B cell (primary cell): ENCODE results near the gene PDLIM1. TPM values are rescaled to one million over a fixed set of nuclear protein-coding genes. Genes with fewer than 3 reads are reported as not detected.

Experiments
- ATAC-seq: fragments of 200-7000 bp; cut with Tn5 transposase; one replicate; pipeline ENCODE4 v1.10.0; 2021; ENCODE audit warnings: low read depth, mild to moderate bottlenecking, moderate number of reproducible peaks, moderate library complexity
- CTCF ChIA-PET: fragments of 350-600 bp; sonication (Branson Sonifier 250); formaldehyde crosslinking; loops from one replicate; lab custom pipeline; 2021; ENCODE audit warnings: antibody characterized with exemption, inconsistent platforms; lab: Charles Lee
- POLR2A ChIA-PET: fragments of 350-600 bp; sonication (Branson Sonifier 250); formaldehyde crosslinking; loops from one replicate; lab custom pipeline; 2021; ENCODE audit warnings: antibody characterized with exemption; lab: Charles Lee
- DNase-seq: peaks from one replicate; pipeline ENCODE4 v3.0.0; 2013
- H2AFZ ChIP-seq: 2 replicates; pipeline ENCODE4 v1.6.1; 2012; ENCODE audit warnings: mild to moderate bottlenecking, low read depth, low read length; ENCODE audit not compliant: insufficient read depth, poor library complexity, severe bottlenecking
- H3K27ac ChIP-seq, 2 donors: 1 replicate in 1 of 2; 2 replicates in 1 of 2; pipeline ENCODE4 v1.5.1; 2012 to 2013; ENCODE audit warnings: low read length in 2 of 2, mild to moderate bottlenecking in 2 of 2, moderate library complexity in 1 of 2
- H3K27me3 ChIP-seq, 4 experiments: fragments of 200-600 bp in 1 of 4; sonication (generic) in 1 of 4; replicated peaks in 1 of 4; 1 replicate in 2 of 4; 2 replicates in 2 of 4; pipeline versions ENCODE4 v1.6.1 to v1.7.0; 2013 to 2016; ENCODE audit warnings: low read length in 3 of 4, mild to moderate bottlenecking in 2 of 4, mixed read lengths in 1 of 4, moderate library complexity in 1 of 4; ENCODE audit not compliant: insufficient read depth in 4 of 4, control insufficient read depth in 3 of 4; ENCODE audit errors: control extremely low read depth in 1 of 4
- H3K36me3 ChIP-seq, 2 experiments: replicated peaks in 1 of 2; 1 replicate in 1 of 2; 2 replicates in 1 of 2; pipeline versions ENCODE4 v1.6.1 to v1.7.1; 2013; ENCODE audit warnings: low read length in 1 of 2; ENCODE audit not compliant: insufficient read depth in 2 of 2, control insufficient read depth in 1 of 2; ENCODE audit errors: control extremely low read depth in 1 of 2, extremely low read depth in 1 of 2
- H3K4me1 ChIP-seq, 2 donors: fragments of 200-600 bp in 1 of 2; sonication (generic) in 1 of 2; 1 replicate in 1 of 2; 2 replicates in 1 of 2; pipeline versions ENCODE4 v1.5.1 to v1.6.1; 2013 to 2017; ENCODE audit warnings: low read length in 2 of 2; ENCODE audit not compliant: control insufficient read depth in 2 of 2, insufficient read depth in 2 of 2
- H3K4me2 ChIP-seq: replicated peaks from 2 replicates; pipeline ENCODE3; 2012; ENCODE audit warnings: mild to moderate bottlenecking, low read depth, low read length; ENCODE audit not compliant: poor library complexity, severe bottlenecking
- H3K4me3 ChIP-seq, 5 experiments: fragments of 200-600 bp in 1 of 5; sonication (generic) in 1 of 5; 1 replicate in 3 of 5; 2 replicates in 2 of 5; pipeline versions ENCODE4 v1.5.1 to v1.7.0; 2011 to 2016; ENCODE audit warnings: low read length in 4 of 5, mild to moderate bottlenecking in 4 of 5, low read depth in 2 of 5, control low read depth in 1 of 5, moderate library complexity in 1 of 5; ENCODE audit not compliant: insufficient read depth in 1 of 5; ENCODE audit errors: control extremely low read depth in 1 of 5, extremely low read depth in 1 of 5
- H3K79me2 ChIP-seq: fragments of 200-600 bp; sonication (generic); one replicate; pipeline ENCODE4 v1.6.0; 2016; ENCODE audit warnings: low read length; ENCODE audit not compliant: control insufficient read depth, insufficient read depth
- H3K9ac ChIP-seq: fragments of 200-600 bp; sonication (generic); 2 replicates; pipeline ENCODE4 v1.6.1; 2017; ENCODE audit warnings: mild to moderate bottlenecking, low read length, moderate library complexity
- H3K9me3 ChIP-seq, 3 donors: one replicate each; pipeline versions ENCODE4 v1.6.1 to v1.7.1; 2013; ENCODE audit warnings: low read length in 2 of 3; ENCODE audit not compliant: control insufficient read depth in 2 of 3, insufficient read depth in 1 of 3; ENCODE audit errors: control extremely low read depth in 1 of 3
- H4K20me1 ChIP-seq: 2 replicates; pipeline ENCODE4 v1.6.0; 2012; ENCODE audit warnings: mild to moderate bottlenecking, low read length; ENCODE audit not compliant: insufficient read depth, control insufficient read depth, poor library complexity, severe bottlenecking
- H3K27ac Mint-ChIP-seq: one replicate; pipeline ENCODE4 v1.8.0; 2021; ENCODE audit warnings: mixed read lengths
- H3K27me3 Mint-ChIP-seq: one replicate; pipeline ENCODE4 v1.8.0; 2021; ENCODE audit warnings: mixed read lengths
- H3K4me1 Mint-ChIP-seq: one replicate; pipeline ENCODE4 v1.8.0; 2021; ENCODE audit warnings: mixed read lengths
- H3K4me3 Mint-ChIP-seq: one replicate; pipeline ENCODE4 v1.8.0; 2021; ENCODE audit warnings: mixed read lengths
- H3K9me3 Mint-ChIP-seq: one replicate; pipeline ENCODE4 v1.8.0; 2022; ENCODE audit warnings: mixed read lengths; ENCODE audit not compliant: insufficient read depth
- EZH2 ChIP-seq: IDR thresholded peaks from 2 replicates; pipeline ENCODE4 v1.6.1; 2012; ENCODE audit warnings: borderline replicate concordance, low read depth, mild to moderate bottlenecking, moderate library complexity, low read length; ENCODE audit not compliant: insufficient read depth, poor library complexity, severe bottlenecking
- whole genome bisulfite sequencing: methylation state at CpG from one replicate; pipeline ENCODE4 v1.1.5; 2013; ENCODE audit warnings: missing lambda C conversion rate; ENCODE audit not compliant: insufficient coverage; 5-methylcytosine and 5-hydroxymethylcytosine counted together
- intact Hi-C: fragments of 100-400 bp; cut with micrococcal nuclease; formaldehyde crosslinking; loops from one replicate; pipeline ENCODE4 v1.10.0; 2022
- polyA plus RNA-seq: library from polyadenylated mRNA; depleted of rRNA; stranded (reverse); fragments of >200 nt; gene quantifications from 2 replicates; pipeline ENCODE4 v1.2.3, GENCODE V29; 2012
- total RNA-seq, 2 donors: library from RNA; stranded (reverse); fragments of 120-200 nt in 1 of 2; gene quantifications; 1 replicate in 1 of 2; 2 replicates in 1 of 2; pipeline versions ENCODE4 v1.2.3 to v1.2.4, GENCODE V29; 2013 to 2022
- TF ChIP-seq, protein P1 (sequence below): fragments of 200-600 bp; IDR thresholded peaks from one replicate; pipeline ENCODE4 v1.8.0; 2022; ENCODE audit warnings: antibody characterized with exemption, mild to moderate bottlenecking

The PDLIM1 gene
- total and polyA plus RNA-seq, 2 donors (not counting 1 experiment from before 2014, with no cell fraction given), result 123 to 135 TPM

DNA sequence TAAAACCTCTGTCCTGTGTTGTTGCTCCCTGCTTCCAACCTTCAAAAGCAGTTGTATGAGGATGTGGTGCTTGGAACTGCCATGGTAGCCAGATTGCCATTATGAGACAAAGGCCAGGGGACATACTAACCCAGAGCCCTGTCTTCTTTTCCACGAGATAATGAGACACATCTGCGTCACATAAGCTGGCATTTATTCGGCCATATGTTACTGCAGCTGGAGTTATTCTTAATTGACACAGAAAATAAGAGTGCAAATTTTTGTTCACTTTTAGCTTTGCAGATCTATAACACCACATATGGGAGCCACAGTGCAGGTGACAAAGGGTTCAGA, 15.5 kb upstream of the PDLIM1 start:
- Histone ChIP-seq H2AFZ (no peak overlapping the region), H3K27me3 (no peaks in the 10 kb centered on the region), H3K4me1 (peaks cover 16% of the 10 kb centered on the region in 2 donors), H3K4me3 (no peak overlapping the region), H3K36me3 (no peaks in the 10 kb centered on the region), H4K20me1 (no peaks in the 10 kb centered on the region), H3K9me3 (no peaks in the 10 kb centered on the region), H3K27ac (no peak overlapping the region), H3K79me2 (no peaks in the 10 kb centered on the region), H3K9ac (no peak overlapping the region), H3K4me2 (no peak overlapping the region)
- DNase-seq, result no peak
- CTCF ChIA-PET, result interaction anchor here (1.1 kb wide), 1 partner anchor 59 kb away, joined by 3 read pairs; no protein-coding TSS in a partner anchor
- no peak for TF ChIP-seq EZH2
- TF ChIP-seq, protein P1, sequence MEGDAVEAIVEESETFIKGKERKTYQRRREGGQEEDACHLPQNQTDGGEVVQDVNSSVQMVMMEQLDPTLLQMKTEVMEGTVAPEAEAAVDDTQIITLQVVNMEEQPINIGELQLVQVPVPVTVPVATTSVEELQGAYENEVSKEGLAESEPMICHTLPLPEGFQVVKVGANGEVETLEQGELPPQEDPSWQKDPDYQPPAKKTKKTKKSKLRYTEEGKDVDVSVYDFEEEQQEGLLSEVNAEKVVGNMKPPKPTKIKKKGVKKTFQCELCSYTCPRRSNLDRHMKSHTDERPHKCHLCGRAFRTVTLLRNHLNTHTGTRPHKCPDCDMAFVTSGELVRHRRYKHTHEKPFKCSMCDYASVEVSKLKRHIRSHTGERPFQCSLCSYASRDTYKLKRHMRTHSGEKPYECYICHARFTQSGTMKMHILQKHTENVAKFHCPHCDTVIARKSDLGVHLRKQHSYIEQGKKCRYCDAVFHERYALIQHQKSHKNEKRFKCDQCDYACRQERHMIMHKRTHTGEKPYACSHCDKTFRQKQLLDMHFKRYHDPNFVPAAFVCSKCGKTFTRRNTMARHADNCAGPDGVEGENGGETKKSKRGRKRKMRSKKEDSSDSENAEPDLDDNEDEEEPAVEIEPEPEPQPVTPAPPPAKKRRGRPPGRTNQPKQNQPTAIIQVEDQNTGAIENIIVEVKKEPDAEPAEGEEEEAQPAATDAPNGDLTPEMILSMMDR, result no peak
- POLR2A ChIA-PET, result no interaction called here
- Mint-ChIP-seq H3K27ac (no peak overlapping the region), H3K4me1 (peaks cover 23% of the 10 kb centered on the region), H3K9me3 (peaks cover 4% of the 10 kb centered on the region), H3K4me3 (no peak overlapping the region), H3K27me3 (no peaks in the 10 kb centered on the region)
- ATAC-seq, result no peak
- 100% methylated on average over 3 of the region's 3 CpGs for WGBS
- intact Hi-C loops, result no loop called here

- Histone ChIP-seq H3K9ac (no peak overlapping the region), H3K4me3 (no peak overlapping the region), H3K4me1 (peaks cover 12 to 13% of the 10 kb centered on the region in 2 donors), H2AFZ (no peak overlapping the region), H4K20me1 (no peaks in the 10 kb centered on the region), H3K4me2 (no peak overlapping the region), H3K79me2 (no peaks in the 10 kb centered on the region), H3K9me3 (no peaks in the 10 kb centered on the region), H3K27ac (no peak overlapping the region), H3K36me3 (no peaks in the 10 kb centered on the region), H3K27me3 (no peaks in the 10 kb centered on the region)
- DNase-seq (no peak), ATAC-seq (no peak)
- ChIA-PET CTCF (interaction anchor here (1.1 kb wide), 1 partner anchor 59 kb away, joined by 3 read pairs; no protein-coding TSS in a partner anchor), POLR2A (no interaction called here)
- WGBS, result 91% methylated on average over 6 of the region's 10 CpGs
- Mint-ChIP-seq H3K4me1 (peaks cover 21% of the 10 kb centered on the region), H3K27ac (no peak overlapping the region), H3K27me3 (no peaks in the 10 kb centered on the region), H3K4me3 (no peak overlapping the region), H3K9me3 (peaks cover 4% of the 10 kb centered on the region)
- TF ChIP-seq EZH2, result no peak
- TF ChIP-seq, protein P1, result no peak
- intact Hi-C loops, result no loop called here
Observed at GRCh38 chr10:95305606-95306317, 15.0 kb upstream of the PDLIM1 start.
